ENCODE data around the gene DUSP10. TPM values are rescaled to one million over a fixed set of nuclear protein-coding genes. Genes with fewer than 3 reads are reported as not detected.

Gene DUSP10
- total and polyA plus RNA-seq, 2 donors (not counting 1 experiment from before 2014, with no cell fraction given): 19.4 to 71.7 TPM

GRCh38 chr1:221706191-221706590 is 35.7 kb downstream of the DUSP10 start:
- Histone ChIP-seq H3K27me3 (ENCODE audit: control insufficient read depth, insufficient read depth, low read length) (no peaks in the 10 kb centered on the region), H3K9me3 (ENCODE audit: control insufficient read depth, insufficient read depth, low read depth, low read length) (no peaks in the 10 kb centered on the region), H3K27ac (ENCODE audit: insufficient read depth, low read length) (no peak overlapping the region), H3K4me3 (replicated peaks in 1 of 4; ENCODE audit: control extremely low read depth in 1 of 4, insufficient read depth in 1 of 4, low read depth in 3 of 4, low read length in 4 of 4) (no peak overlapping the region), H3K4me2 (ENCODE audit: extremely low read depth, insufficient read depth, low read length) (no peak overlapping the region), H3K79me2 (ENCODE audit: control insufficient read depth, insufficient read depth, low read length) (peaks cover 21% of the 10 kb centered on the region), H4K20me1 (ENCODE audit: control insufficient read depth, extremely low read depth, insufficient read depth, low read length) (no peaks in the 10 kb centered on the region), H2AFZ (ENCODE audit: low read length) (no peak overlapping the region), H3K9ac (ENCODE audit: insufficient read depth, low read length) (no peak overlapping the region), H3K36me3 (ENCODE audit: control insufficient read depth, insufficient read depth, low read length) (peaks cover 6% of the 10 kb centered on the region), H3K4me1 (ENCODE audit: control insufficient read depth, extremely low read depth, insufficient read depth, low read length) (no peaks in the 10 kb centered on the region)
- no peak for DNase-seq (ENCODE audit: low read depth in 2 of 2)
- TF ChIP-seq, protein P1, sequence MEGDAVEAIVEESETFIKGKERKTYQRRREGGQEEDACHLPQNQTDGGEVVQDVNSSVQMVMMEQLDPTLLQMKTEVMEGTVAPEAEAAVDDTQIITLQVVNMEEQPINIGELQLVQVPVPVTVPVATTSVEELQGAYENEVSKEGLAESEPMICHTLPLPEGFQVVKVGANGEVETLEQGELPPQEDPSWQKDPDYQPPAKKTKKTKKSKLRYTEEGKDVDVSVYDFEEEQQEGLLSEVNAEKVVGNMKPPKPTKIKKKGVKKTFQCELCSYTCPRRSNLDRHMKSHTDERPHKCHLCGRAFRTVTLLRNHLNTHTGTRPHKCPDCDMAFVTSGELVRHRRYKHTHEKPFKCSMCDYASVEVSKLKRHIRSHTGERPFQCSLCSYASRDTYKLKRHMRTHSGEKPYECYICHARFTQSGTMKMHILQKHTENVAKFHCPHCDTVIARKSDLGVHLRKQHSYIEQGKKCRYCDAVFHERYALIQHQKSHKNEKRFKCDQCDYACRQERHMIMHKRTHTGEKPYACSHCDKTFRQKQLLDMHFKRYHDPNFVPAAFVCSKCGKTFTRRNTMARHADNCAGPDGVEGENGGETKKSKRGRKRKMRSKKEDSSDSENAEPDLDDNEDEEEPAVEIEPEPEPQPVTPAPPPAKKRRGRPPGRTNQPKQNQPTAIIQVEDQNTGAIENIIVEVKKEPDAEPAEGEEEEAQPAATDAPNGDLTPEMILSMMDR (conservative IDR thresholded peaks at IDR 0.05 in 1 of 2, IDR thresholded peaks at IDR 0.05 in 1 of 2; ENCODE audit: low read depth in 1 of 2, low read length in 2 of 2): no peak
- TF ChIP-seq EZH2 (IDR thresholded peaks at IDR 0.05; ENCODE audit: low read length, missing control alignments): no peak

DNA sequence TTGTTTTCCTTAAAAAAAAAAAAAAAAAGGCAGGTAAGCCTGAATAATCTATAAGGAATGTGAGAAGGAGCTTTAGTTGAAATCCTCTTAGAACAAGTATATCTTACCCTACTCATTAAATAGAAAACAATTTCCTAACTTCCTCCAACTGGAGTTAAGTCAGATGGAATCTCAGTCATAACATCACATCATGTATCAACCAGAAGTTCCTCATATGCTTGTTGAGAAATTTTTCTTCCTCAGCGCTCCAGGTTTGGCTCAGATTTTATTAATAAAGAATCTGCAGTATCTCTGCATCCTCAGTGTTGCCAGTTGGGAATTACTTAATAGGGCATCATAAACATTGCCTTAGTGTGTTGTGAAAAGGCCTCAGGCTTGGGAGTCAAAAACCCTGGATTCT is 37.6 kb downstream of the DUSP10 start:
- Histone ChIP-seq H4K20me1 (ENCODE audit: control insufficient read depth, extremely low read depth, insufficient read depth, low read length) (no peaks in the 10 kb centered on the region), H3K27me3 (ENCODE audit: control insufficient read depth, insufficient read depth, low read length) (no peaks in the 10 kb centered on the region), H3K9ac (ENCODE audit: insufficient read depth, low read length) (no peak overlapping the region), H3K9me3 (ENCODE audit: control insufficient read depth, insufficient read depth, low read depth, low read length) (no peaks in the 10 kb centered on the region), H2AFZ (ENCODE audit: low read length) (no peak overlapping the region), H3K4me1 (ENCODE audit: control insufficient read depth, extremely low read depth, insufficient read depth, low read length) (no peaks in the 10 kb centered on the region), H3K27ac (ENCODE audit: insufficient read depth, low read length) (no peak overlapping the region), H3K4me3 (replicated peaks in 1 of 4; ENCODE audit: control extremely low read depth in 1 of 4, insufficient read depth in 1 of 4, low read depth in 3 of 4, low read length in 4 of 4) (no peak overlapping the region), H3K79me2 (ENCODE audit: control insufficient read depth, insufficient read depth, low read length) (peaks cover 13% of the 10 kb centered on the region), H3K36me3 (ENCODE audit: control insufficient read depth, insufficient read depth, low read length) (peaks cover 6% of the 10 kb centered on the region), H3K4me2 (ENCODE audit: extremely low read depth, insufficient read depth, low read length) (no peak overlapping the region)
- no peak for DNase-seq (ENCODE audit: low read depth in 2 of 2)
- no peak for TF ChIP-seq EZH2 (IDR thresholded peaks at IDR 0.05; ENCODE audit: low read length, missing control alignments)
- TF ChIP-seq, protein P1 (conservative IDR thresholded peaks at IDR 0.05 in 1 of 2, IDR thresholded peaks at IDR 0.05 in 1 of 2; ENCODE audit: low read depth in 1 of 2, low read length in 2 of 2): no peak

DNA sequence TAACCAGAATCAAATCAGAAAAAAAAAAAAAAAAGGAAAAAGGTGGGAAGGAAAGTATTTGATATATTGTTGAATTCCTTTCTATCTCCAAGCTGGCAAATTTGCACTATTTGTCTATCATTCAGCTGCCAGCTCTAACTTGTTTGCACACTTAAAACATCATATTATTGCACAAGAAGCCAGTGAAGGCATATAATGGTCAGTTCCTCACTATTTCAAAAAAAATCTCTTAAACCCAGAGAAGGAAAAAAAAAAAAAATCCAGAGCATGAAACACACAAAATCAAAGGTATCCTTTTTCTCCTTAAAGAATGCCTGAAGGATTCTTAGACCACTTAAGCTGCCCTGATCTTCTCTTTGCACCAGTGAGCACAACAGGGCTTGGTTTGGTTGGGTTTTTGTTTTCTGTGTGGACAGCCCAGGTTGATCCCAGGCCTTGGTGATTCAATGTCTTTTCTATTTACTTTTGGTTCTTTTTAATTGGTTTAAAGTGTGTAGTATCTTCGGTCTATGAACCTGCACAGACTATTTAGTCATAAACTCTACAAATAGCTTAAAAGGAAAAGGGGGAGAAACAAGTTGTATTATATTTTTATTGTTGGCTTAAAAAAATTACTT is 40.2 kb downstream of the DUSP10 start:
- Histone ChIP-seq H3K36me3 (ENCODE audit: control insufficient read depth, insufficient read depth, low read length) (peaks cover 10% of the 10 kb centered on the region), H2AFZ (ENCODE audit: low read length) (no peak overlapping the region), H3K27me3 (ENCODE audit: control insufficient read depth, insufficient read depth, low read length) (no peaks in the 10 kb centered on the region), H3K9me3 (ENCODE audit: control insufficient read depth, insufficient read depth, low read depth, low read length) (no peaks in the 10 kb centered on the region), H3K27ac (ENCODE audit: insufficient read depth, low read length) (no peak overlapping the region), H3K9ac (ENCODE audit: insufficient read depth, low read length) (no peak overlapping the region), H3K4me3 (replicated peaks in 1 of 4; ENCODE audit: control extremely low read depth in 1 of 4, insufficient read depth in 1 of 4, low read depth in 3 of 4, low read length in 4 of 4) (no peak overlapping the region), H4K20me1 (ENCODE audit: control insufficient read depth, extremely low read depth, insufficient read depth, low read length) (no peaks in the 10 kb centered on the region), H3K79me2 (ENCODE audit: control insufficient read depth, insufficient read depth, low read length) (peaks cover 4% of the 10 kb centered on the region), H3K4me1 (ENCODE audit: control insufficient read depth, extremely low read depth, insufficient read depth, low read length) (no peaks in the 10 kb centered on the region), H3K4me2 (ENCODE audit: extremely low read depth, insufficient read depth, low read length) (no peak overlapping the region)
- TF ChIP-seq, protein P1 (conservative IDR thresholded peaks at IDR 0.05 in 1 of 2, IDR thresholded peaks at IDR 0.05 in 1 of 2; ENCODE audit: low read depth in 1 of 2, low read length in 2 of 2): no peak
- TF ChIP-seq EZH2 (IDR thresholded peaks at IDR 0.05; ENCODE audit: low read length, missing control alignments): no peak
- DNase-seq (ENCODE audit: low read depth in 2 of 2): no peak
